H1 (cell line): ENCODE measurements around the gene NME3. TPM values are rescaled to one million over a fixed set of nuclear protein-coding genes. Genes with fewer than 3 reads are reported as not detected.

Experiments
- ATF3 ChIP-seq: IDR thresholded peaks from 2 replicates; pipeline ENCODE4 v1.6.1; 2011; ENCODE audit warnings: low read depth, mild to moderate bottlenecking, low read length; ENCODE audit not compliant: insufficient read depth
- CHD1 ChIP-seq: IDR thresholded peaks from 2 replicates; pipeline ENCODE4 v1.6.1; 2012; ENCODE audit warnings: low read depth, low read length, improper control_type of control experiment
- CTCF ChIP-seq, 3 experiments: IDR thresholded peaks; 1 replicate in 2 of 3; 2 replicates in 1 of 3; pipeline versions ENCODE4 v1.5.1 to v1.6.1; 2011; ENCODE audit warnings: low read length in 3 of 3, mild to moderate bottlenecking in 3 of 3, inconsistent platforms in 2 of 3, low read depth in 1 of 3, moderate library complexity in 1 of 3; ENCODE audit not compliant: insufficient read depth in 1 of 3; ENCODE audit errors: control extremely low read depth in 1 of 3
- EGR1 ChIP-seq: IDR thresholded peaks from 2 replicates; pipeline ENCODE4 v1.6.1; 2011; ENCODE audit warnings: low read depth, low read length, borderline replicate concordance
- JUN ChIP-seq: IDR thresholded peaks from 2 replicates; pipeline ENCODE4 v1.6.1; 2011; ENCODE audit warnings: low read depth, mild to moderate bottlenecking, improper control_type of control experiment, low read length
- KDM1A ChIP-seq: fragments of 200-600, 300-600 bp; sonication (generic); IDR thresholded peaks from 2 replicates; pipeline ENCODE4 v1.7.1; 2016; ENCODE audit warnings: mild to moderate bottlenecking, low read length, borderline replicate concordance
- RAD21 ChIP-seq, 2 experiments: IDR thresholded peaks in 1 of 2; conservative IDR thresholded peaks in 1 of 2; 2 replicates each; pipeline ENCODE4 v1.6.1; 2011; ENCODE audit warnings: low read depth in 2 of 2, low read length in 2 of 2, improper control_type of control experiment in 1 of 2, inconsistent platforms in 1 of 2, mild to moderate bottlenecking in 1 of 2, moderate library complexity in 1 of 2
- SP4 ChIP-seq: IDR thresholded peaks from 2 replicates; pipeline ENCODE4 v1.6.1; 2012; ENCODE audit warnings: low read length, inconsistent platforms
- polyA plus RNA-seq, 7 experiments: library from polyadenylated mRNA; depleted of rRNA in 3 of 7; stranded (reverse) in 5 of 7; unstranded in 2 of 7; fragments of >200 nt in 5 of 7; fragments of 200-250 nt in 2 of 7; gene quantifications; 1 replicate in 5 of 7; 2 replicates in 1 of 7; 4 replicates in 1 of 7; pipeline versions ENCODE4 v1.2.1 to v1.2.3, GENCODE V29; 2011 to 2013; ENCODE audit warnings: missing spikeins in 2 of 7, mixed read lengths in 2 of 7
- total RNA-seq: library from RNA; stranded (reverse); fragmentation: NEBNext Ultra II Directional; extraction: Animal tissue kit (Norgen Biotek cat#: 25700); gene quantifications from 2 replicates; pipeline ENCODE4 v1.2.1, GENCODE V29; 2021

NME3 gene
- total and polyA plus RNA-seq, 2 of the 8 experiments (the other 6 are each of a cell fraction or from before 2014, with no cell fraction given), result 72.5 to 163 TPM

- TF ChIP-seq KDM1A (no peak), EGR1 (no peak), CHD1 (no peak), CTCF (IDR thresholded peaks at IDR 0.05; ENCODE audit: control extremely low read depth in 1 of 3, insufficient read depth in 1 of 3, low read depth in 1 of 3, low read length in 3 of 3) (peak; percentile 9 to 62 (median 36); a peak in 3 of 4 replicates), ATF3 (no peak), SP4 (no peak), JUN (no peak), RAD21 (IDR thresholded peaks at IDR 0.05 in 1 of 2, conservative IDR thresholded peaks at IDR 0.05 in 1 of 2; ENCODE audit: low read depth in 2 of 2, low read length in 2 of 2) (peak in 1 of 2 experiments; percentile 17; a peak in 1 of 4 replicates)
Observed at GRCh38 chr16:1786242-1787055, 15.1 kb upstream of the NME3 start (continued).
